ENCODE measurements around the gene TMEM248.
"Not testable (repeated sequence)": the region's sequence is repeated elsewhere in the genome, so short reads cannot be mapped to it uniquely, and the experiment has no call there.

TMEM248 gene

DNA sequence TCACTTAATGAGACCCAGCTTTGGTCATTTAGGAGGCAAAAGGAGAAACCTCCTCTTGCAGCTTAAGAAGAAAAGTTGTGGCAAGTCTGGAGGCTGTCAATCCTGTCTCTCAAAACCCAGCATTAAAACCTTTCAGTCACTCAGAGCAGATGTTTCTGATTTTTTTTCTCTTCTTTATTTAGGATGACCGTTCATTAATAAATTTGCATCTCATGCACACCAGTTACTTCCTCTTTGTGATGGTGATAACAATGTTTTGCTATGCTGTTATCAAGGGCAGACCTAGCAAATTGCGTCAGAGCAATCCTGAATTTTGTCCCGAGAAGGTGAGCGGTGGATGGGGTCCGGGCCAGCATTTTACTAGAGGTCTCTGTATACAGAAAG, 32.0 kb downstream of the TMEM248 start:
- DNase-seq: no peak

DNA sequence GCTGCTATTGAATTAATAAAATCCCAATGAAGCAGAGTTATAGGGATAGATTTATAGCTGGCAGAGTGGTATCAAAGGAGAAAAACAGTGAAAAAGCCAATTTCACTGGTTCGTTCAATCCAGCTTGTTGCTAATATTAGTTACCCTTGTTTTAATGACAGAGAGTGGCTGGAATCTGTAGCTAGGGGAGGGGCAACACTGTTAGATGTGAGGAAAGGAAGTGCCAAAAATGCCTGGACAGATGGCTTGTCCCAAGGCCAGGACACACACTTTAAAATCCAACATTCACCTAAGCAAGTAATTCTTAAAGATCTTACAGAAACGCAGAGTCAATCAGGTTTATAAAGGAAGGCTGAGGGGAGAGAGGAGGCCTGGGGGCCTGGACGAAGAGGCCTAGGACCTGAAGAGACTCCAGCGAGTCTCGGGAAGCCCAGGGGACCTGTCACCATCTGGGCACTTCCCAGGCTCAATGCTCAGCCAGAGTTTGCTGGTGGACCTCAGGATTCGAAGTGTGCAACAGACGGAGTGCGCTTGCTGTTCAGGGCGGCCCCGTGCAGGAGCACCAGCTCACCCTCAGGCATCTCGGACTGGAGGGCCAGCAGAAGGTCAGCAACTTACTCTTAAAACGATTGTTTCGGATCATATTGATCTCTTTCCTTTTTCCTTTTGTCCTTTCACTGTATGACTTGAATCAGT, 36.7 kb downstream of the TMEM248 start:
- no peak for DNase-seq

DNA sequence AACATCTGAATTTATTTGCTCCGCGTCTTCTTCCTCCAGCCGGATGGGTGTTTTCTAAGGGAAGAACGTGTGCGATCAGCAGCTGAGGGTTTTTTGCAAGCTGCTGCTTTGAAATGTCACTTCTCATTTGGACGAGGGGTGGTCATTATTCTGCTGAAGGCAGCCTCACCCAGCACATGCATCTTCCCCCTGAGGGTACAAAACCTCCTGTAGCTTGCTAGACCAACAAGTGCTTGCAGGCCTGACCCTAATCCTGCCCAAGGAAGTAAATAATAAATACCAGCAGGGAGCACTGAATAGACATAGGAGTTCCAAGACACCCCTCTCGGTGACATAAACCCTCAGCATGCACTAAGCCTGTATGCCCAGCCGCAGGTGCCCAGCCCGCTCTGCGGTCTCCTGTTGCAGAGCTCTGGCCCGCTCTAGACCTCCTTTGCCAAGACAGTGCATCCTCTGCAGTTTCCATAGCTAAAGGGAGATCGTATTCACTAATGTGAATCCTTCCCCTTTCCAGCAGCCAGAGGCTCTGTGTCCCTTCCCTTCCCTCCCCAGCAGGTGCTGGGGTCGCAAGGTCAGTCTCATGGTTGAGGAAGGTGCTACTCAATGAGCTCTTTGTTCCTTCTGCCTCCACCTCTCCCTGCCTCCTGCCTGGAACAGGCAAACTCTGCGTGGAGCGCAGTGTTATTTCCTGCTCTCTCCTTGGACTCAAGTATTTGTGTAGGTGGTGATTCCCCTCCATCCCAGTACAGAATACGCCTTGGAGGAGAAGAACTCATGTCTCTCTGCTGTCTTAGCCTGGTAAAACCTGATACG, 37.7 kb downstream of the TMEM248 start:
- no peak for DNase-seq

DNA sequence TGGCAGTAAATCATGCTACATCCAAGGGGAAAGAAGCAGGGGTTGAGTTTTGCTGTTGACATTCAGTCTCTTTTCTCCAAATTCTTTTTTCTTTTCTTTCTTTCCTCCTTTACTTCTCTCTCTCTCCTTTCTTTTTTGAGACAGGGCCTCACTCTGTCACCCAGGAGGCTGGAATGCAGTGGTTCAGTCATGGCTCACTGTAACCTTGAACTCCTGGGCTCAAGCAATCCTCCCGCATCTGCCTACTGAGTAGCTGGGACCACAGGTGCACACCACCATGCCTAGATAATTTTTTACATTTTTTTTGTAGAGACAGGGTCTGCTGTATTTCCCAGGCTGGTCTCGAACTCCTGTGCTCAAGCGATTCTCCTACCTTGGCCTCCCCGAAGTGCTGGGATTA, 39.2 kb downstream of the TMEM248 start:
- DNase-seq: no peak

DNA sequence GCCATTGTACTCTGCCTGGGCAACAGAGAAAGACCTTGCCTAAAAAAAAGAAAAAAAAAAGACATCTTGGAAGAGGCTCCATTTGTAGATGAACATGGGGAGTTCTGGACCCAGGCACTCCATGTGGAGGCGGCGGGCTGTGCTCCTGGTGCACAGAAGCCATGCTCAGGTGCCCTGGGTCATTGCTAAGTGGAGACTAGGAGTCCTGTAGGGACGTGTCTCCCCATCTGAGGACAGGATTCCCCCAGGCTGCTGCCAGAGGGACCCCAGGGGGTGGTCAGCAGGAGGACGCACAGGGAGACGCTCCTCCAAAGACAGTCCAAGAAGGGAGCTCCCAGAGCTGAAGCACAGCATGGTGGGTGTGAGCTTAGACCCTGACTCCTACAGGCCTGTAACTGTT, 40.1 kb downstream of the TMEM248 start:
- DNase-seq: no peak

DNA sequence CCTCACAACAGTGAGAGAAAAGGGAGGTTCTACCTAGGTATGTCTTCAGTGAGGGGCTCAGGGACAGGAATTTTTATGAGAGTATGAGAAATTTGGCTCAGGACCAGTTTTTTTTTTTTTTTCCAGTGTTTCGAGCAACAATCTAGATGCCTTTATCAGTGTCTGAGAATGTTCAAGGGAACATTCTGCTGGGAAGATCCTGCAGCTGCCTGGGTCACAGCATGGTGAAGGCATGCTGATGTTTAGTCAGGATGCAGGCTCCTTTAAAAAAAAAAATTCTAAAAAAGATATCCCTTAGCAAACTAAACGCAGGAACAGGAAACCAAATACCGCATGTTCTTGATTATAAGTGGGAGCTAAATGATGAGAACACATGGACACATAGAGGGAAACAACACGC, 43.4 kb downstream of the TMEM248 start:
- DNase-seq: no peak

DNA sequence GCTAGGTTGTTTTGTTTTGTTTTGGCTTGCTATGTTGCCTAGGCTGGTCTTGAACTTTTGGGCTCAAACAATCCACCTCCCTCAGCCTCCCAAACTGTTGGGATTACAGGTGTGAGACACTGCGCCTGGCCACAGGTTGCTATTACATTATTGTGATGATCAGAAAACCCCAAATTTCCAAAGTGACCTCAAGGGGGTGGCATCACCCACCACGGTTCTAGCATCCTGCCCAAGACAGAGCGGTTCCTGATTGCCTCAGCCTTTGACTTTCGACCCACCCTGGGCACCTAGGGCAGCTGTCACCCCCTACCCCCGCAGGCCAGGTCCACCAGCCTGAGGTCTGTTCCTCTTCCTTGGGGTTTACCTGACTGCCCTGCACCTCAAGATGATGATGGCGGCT, 46.0 kb downstream of the TMEM248 start:
- no peak for DNase-seq

DNA sequence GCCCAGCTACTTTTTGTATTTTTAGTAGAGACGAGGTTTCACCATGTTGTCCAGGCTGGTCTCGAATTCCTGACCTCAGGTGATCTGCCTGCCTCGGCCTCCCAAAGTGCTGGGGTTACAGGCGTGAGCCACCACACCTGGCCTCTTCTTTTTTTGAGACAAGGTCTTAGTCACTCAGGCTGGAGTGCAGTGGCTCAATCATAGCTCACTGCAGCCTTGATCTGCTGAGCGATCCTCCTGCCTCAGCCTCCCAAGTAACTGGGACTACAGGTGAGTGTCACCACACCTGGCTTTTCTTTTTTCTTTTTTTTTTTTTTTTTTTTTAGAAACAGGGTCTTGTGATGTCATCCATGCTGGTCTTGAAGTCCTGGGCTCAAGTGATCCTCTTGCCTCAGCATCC, 48.0 kb downstream of the TMEM248 start:
- DNase-seq: not testable (repeated sequence)

DNA sequence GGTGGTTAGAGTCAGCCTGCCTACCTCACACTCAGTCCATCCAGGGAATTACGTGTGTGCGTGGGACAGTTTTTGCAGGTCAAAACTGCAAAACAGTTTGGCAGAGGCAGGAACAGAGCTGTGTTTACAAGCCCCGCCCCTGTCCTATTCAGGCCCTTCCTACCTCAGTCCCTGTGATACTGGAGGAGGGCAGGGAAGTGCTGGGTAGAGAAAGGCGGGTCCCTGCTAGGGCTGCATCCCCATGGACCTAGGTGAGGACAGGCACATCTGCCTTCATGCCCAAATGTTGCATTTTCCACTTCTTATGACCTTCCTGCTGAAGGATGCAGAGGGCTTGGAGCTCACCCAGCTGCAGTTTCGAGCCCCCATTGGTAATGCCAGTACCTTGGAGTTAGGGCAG, 49.3 kb downstream of the TMEM248 start:
- DNase-seq: no peak

DNA sequence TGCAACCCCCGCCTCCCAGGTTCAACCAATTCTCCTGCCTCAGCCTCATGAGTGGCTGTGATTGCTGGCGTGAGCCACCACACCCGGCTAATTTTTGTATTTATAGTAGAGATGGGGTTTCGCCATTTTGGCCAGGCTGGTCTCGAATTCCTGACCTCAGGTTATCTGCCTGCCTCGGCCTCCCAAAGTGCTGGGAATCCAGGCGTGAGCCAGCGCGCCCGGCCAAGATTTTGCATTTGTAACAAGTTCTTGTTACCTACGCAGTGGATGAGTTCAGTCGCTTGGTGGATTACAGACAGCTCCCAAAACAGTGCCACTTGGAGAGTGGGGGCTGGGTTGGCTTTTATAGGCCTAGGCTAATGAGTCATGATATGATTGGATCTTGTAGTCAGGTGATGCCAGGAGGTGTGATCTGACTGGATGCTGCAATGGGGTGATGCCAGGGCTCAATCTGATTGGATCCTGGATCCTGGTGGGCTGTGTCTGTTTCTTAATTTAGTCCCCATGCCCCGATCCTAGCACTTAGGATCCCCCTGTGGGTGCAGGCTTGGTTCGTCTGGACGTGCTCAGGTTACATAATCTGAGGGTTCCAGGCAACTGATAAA, 54.1 kb downstream of the TMEM248 start:
- no peak for DNase-seq

DNA sequence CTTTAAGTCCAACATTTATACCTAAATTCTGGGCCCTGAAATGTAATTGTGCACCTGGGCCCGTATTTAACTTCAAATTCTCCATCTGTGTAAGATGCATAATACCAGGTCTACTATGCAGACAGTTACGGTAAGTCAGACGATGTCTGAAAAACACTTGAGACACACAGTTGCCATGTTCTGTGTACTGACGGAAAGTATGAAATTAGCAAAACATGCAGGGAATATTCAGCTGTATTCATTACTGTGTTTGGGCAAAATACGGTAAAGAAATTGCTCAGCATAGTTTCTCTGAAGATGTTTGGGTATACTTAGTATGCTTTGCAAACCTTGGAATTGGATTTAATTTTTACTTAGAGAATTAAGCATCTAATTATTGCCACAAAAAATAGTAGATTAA, 57.3 kb downstream of the TMEM248 start:
- DNase-seq: not testable (repeated sequence)

DNA sequence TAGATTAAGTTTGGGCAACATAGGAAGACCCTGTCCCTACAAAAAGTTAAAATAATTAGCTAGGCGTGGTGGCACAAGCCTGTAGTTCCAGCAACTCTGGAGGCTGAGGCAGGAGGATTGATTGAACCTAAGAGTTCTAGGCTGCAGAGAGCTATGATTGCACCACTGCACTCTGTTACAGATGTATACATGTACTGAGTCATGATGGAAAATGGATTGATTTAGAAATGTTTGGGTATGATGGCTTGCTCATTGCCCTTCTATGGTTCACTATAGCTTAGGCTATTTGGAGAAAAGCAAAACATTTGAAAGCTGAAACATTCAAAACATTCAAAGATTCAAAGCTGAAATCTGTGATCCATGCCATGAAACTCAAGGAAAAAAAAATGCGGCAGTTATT, 58.0 kb downstream of the TMEM248 start:
- DNase-seq: not testable (repeated sequence)

DNA sequence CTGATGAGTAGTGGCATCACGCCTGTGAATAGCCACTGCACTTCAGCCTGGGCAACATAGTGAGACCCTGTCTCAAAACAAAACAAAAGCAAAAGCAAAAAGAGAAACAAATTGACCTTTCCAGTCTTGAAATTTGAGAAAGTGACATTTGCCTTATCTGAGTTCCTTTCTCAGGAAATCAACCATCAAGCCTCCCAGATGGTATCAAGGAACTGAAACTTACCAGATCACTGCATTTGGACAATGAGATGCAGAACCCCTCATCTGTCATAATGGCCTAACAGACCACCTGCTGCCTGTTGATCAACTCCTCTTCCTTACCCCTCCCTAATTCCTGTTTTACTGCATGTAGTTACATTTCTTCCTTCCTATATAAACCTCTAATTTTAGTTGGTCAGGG, 59.3 kb downstream of the TMEM248 start:
- DNase-seq: not testable (repeated sequence)

DNA sequence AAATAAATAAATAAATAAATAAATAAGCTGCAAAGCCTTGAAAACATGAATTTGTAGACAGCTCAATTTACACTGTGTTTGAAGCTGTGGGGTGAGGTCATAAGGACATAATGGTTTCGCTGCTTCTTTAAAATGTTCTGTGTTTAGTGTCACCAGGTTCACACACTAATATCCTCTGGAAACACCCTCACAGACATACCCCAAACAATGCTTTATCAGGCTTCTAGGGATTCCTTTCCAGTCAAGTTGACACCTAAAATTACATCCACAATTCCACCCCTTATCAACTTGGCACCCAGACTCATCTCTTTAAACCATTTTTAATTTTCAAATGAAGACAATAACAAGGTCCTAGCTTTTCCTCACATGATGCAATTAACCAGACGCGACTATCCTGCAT, 68.5 kb downstream of the TMEM248 start:
- not testable (repeated sequence) for DNase-seq

DNA sequence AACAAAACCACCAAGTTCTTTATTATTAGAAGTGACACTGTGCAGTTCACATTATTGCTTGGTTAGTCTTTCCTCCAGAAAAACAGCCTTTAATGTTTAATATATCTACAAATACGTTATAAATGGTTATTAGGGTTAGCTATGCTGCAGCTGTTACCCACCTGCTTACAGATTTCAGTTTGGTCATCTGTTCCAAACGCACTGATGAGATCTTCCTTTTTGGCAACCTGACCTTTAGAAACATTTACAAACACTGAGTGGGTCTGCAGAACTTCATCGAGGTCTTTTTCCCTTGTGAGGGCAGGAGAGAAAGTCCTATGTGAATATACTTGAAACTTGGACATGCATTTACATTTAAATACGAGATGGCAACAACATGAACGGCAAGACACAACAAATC, 73.0 kb downstream of the TMEM248 start:
- DNase-seq: not testable (repeated sequence)

DNA sequence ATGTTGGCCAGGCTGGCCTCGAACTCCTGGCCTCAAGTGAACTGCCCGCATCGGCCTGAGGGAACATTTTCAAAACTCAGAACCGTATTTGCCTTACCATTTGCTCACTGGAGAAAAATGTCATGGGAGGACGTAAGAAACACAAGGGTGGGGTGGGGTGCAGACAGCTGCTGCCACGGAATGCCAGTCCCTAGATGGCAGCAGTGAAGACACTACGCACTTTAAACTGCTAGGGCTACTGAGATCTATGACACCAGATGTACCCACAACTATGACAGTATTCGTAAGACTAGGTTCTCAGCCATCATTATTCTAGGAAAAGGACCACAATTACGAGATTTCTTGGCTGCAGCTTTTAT, 73.6 kb downstream of the TMEM248 start:
- peak; percentile 21 to 22 for DNase-seq

DNA sequence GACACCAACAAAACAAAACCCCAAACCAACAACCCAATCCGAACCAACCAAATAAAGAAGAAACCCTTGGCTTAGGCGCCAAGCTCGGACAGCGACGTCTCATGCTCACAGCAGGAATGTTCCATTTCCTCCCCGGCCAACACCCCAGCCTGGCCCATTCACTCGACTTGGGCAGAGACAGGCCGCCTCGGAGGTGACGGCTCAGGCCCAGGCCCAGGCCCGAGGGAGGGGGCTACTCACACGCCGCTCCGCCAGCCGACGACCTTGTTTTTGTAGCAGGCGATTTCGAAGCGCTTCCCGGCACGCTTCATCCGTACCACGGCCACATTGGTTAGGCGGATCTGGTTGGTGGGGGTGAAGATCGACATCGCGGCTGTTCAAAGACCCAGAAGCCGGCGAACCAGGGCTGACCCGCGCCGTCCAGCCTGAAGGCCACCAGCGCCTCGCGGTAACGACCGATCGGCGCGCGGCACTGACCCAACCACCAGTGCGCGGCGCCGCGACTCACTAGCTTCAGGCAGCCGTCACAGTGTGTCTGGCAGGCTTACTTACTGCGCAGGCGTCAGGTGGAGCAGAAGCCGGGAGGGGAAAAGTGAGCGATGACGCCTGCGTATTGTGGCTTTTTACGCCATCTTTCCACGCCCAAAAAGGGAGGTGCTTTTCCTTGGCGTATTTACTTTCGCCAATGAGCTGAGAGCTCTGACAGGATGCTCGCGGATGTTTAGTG, 74.2 kb downstream of the TMEM248 start, which contains the start of gene SBDS:
SBDS (minus strand) TSS at position 537 of the 727 bp plus-strand sequence; CDS start at position 368, 169 bp downstream.
- DNase-seq: peak; percentile 81 to 89

DNA sequence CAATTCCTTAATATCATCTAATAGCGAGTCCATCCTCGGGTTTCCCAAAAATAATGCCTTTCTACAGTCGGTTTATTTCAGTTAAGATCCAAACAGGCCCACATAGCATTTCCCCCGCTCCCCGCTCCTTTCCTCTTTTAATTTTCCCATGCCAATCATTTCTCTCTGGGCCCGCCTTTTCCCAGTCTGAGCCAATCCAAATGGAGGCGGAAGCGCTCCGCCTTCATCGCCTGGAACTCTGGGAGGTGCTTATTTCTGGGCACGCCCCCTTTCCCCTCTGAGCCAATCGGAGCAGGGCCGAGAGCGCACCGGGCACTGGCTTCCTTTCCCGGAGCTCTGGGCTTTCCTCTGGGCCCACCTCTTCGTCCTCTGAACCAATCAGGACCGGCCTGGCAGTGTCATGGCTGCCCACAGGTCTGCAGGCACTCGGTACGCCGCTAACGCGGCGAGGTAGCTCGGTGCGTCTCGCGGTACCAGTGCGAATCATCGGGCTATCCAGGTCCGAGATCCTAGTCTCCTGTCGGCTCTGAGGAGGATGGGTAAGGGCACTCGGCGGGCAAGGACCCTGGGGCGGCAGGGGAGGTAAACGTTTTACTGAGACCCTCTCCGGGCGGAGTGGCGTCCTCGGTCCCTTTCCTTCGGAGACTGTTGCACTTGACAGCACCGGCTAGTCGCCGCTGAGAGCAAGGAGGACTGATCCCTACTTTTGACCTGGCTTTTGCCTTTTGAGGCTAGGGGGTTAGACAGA, 75.6 kb downstream of the TMEM248 start, which contains the start of gene TYW1:
TYW1 (plus strand) TSS at position 390 of the 748 bp plus-strand sequence; CDS start at position 536, 146 bp downstream.
- peak; percentile 96 to 98 for DNase-seq

DNA sequence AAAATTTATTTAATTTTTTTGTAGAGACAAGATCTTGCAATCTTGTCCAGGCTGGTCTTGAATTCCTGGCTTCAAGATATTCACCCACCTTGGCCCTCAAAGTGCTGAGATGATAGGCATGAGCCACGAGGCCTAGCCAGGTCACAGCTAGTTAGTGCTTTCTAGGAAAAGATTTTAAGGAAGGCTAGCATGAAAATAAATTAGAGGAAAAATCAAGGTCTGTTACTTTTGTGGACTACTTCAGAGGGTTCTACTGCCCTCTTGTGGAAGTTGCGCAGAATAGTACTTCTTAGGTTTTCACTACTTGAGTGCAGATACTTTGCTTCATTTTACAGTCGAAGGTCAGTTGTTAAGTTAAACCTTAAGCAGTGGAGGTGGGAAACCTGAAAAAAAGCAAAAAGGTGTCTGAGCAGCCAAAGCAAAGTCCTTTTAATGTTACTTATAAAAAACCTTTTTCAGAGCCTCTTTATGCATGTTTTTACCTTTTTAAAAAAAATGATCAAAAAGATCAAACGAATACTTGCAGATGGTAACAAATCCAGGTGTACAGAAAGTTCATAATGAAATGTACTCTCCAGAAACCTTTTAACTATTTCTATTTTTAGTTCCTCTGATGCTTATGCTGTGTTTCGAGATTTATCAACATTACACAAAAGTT, 79.7 kb downstream of the TMEM248 start:
- DNase-seq: not testable (repeated sequence)

DNA sequence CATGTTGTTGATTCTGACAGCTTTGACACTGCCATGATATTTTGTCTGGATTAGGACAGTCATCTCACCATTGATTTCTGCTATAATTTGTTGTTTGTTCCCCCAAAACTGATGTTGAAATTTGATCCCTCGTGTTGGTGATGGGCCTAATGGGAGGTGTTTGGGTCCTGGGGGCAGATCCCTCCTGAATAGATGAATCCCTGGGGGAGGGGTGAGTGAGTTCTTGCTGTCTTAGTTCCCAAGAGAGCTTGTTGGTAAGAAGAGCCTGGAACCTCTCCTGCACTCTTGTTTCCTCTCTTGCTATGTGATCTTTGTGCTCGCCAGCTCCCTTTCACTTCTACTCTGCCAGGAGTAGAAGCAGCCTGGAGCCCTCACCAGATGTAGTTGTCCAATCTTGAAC, 83.1 kb downstream of the TMEM248 start:
- DNase-seq: not testable (repeated sequence)

DNA sequence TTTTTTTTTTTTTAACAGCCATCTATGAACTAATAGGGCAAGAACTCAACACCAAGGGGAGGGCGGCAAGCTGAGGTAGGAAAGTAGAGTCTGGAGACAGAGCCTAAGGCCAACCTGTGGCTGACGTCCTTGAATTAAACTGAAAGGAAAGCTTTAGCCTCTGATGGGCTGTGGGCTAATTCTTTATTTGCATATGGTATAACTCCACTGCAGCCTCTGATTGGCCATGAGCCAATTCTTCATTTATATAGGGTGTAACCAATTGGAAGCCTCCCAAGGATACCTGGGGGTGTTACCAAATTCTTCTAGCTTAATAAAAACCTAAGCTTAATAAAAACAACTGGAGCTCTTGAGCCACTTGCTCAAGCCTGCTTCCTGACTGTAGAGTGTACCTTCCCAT, 85.9 kb downstream of the TMEM248 start:
- DNase-seq: no peak

Data from stimulated activated CD4-positive, alpha-beta T cell treated with anti-CD3 and anti-CD28 coated beads, Interleukin-2, amount 100 ng/mL, for 48 hours (primary cell).